DMS 273 treated with DMSO at 0.1 percent for 48 hours (cell line): Measurements from ENCODE around the gene LRRC2.

Experiments
- DNase-seq: peaks from one replicate; lab custom pipeline; 2025; lab: John Stamatoyannopoulos, UW

The LRRC2 gene

DNA sequence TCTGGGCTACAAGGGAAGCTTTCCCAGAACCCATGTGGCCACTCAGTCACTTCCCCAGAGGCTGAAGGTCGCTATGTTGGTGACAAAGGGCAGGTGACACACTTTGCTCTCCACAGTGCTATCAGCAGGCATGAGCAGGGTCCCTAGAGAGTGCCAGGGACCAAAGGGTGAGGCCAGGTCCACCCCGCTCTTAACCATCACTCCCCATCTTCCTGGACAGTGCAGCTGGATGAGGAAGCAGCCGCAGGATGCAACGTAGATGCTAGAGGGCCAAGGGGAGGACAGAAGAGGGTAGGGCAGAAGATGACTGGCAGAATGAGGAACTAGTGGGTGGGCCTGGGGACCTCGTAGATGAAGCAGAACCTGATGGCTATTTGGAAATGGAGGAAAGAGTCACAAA, 87.8 kb downstream of the LRRC2 start:
- no peak for DNase-seq

DNA sequence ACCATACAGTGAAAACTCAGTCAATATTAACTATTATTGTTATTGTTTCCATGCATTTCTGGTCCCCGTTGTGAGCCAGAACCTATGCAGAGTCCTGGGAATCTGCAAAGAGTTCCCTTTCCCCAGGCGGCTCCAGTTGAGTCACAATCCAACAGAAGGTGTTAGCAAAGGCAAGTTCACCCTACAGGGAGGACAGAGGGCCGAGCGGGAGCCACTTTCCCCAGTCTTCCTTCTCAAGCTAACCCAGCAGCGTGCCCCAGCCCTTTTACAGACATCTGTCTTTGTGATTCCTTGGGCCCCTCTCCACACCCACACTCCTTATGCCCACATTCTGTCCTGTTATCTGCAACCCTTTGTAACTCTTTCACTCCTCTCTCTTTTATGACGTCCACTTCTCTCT, 88.3 kb downstream of the LRRC2 start:
- no peak for DNase-seq

DNA sequence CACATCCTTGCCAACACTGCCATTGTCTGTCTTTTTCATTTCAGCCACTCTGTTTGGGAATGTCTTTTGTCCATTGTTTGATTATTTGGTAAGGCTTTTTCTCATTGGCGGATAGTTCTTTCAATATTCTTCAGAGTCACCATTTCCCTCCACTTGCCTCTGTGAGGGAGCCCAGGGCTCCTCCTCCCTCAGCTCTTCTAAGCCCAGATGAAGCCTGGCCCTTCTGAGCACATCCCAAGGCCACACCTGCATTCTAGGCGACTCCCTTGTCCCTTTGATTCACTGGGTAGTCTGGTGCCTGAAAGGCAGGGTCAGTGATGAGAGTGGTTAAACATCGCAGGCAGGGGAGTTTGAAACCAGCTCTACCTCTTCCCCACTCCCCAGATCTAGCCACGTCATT, 89.0 kb downstream of the LRRC2 start:
- DNase-seq, result no peak

DNA sequence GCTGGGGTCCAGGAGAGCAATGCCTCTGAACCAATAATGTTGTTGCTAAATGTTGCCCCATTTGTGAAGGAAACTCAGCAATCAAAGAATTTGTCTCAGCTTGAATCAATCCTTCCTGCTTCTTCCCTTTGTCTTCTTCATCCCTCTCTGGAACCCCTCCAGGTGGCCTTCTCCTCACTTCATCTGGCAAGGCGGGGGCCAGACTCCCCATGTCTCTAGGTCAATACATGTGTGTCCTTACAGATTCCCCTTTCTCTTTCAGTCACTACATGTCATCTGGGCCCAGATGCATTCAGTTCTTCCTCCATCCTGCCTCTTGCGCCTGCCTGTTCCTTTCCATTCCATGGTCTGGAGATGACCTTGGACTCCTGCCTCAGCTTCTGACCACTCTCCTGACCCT, 93.4 kb downstream of the LRRC2 start:
- no peak for DNase-seq

DNA sequence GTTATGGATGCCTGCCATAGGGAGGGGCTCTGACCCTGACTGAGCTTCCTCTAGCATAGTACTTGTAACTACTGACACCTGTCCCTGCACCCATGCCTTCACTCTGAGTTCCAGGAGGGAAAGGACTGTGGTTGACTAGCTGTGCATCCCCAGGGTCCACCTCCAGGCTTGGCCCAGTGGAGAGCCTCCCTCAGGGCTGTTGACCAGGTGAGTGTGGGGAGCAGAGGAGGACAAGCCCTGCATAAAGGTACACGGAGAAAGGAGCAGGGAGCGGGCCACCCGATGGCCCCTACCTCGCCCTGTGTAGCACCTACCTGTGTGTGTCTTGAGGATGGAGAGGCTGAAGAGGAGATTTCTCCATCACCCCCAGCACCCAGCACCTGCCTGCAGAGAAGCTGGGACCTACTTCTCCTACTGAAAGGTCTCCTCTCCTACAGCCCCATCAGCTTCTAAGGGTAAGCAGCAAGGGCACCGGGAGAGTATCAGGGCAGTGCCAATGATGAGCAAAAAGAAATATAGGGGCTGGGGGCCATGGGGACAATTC, 94.7 kb downstream of the LRRC2 start:
- no peak for DNase-seq

DNA sequence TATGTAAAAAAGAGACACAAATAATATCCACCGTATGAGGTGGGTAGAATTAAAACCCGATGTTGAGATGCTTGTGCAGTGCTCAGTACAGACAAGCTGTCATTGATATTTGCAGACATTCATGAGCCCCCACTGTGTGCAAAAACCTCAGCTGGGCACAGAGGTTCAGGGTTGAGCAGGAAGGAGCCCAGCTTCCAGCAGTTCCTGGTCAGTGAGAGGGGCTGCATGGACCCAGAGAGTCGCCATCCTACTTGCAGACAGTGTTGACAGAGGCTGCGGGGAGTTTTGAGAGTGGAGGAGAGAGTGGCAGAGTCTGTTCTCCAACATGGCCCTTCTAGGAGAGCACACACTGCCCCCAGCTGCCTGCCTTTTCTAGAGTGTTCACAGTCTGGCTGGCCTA, 95.3 kb downstream of the LRRC2 start:
- no peak for DNase-seq

DNA sequence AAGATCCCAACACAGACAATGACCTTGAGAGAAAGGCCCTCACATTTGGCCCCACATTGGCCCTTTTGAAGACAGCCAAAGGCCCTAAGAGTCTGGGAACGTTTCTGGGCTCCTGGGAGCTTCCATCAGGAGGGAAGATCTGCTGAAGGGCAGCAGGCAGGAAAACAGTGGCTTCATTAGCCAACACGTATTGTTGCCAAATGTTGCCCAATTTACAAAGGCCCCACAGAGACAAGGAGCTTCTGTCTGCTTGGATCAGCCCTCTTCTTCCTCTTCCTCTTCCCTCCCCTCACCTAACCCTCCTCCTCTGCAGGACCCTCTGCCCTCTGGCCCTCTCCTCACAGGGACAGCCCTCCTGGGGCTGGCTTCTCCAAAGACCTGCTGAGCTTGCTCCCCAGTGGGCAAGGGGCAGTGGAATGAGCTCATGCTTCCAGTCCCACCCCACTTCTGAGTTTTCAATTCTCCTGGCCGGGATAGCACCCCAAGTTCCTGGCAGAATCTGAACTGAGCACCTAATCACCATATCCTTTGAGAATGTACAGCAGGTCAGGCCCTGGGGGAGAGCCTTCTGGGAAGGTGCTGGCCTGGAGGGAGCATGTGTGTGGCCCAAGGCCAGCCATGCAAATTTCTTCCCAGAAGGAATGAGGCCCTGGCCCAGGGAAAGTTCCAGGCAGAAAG, 96.3 kb downstream of the LRRC2 start:
- no peak for DNase-seq

DNA sequence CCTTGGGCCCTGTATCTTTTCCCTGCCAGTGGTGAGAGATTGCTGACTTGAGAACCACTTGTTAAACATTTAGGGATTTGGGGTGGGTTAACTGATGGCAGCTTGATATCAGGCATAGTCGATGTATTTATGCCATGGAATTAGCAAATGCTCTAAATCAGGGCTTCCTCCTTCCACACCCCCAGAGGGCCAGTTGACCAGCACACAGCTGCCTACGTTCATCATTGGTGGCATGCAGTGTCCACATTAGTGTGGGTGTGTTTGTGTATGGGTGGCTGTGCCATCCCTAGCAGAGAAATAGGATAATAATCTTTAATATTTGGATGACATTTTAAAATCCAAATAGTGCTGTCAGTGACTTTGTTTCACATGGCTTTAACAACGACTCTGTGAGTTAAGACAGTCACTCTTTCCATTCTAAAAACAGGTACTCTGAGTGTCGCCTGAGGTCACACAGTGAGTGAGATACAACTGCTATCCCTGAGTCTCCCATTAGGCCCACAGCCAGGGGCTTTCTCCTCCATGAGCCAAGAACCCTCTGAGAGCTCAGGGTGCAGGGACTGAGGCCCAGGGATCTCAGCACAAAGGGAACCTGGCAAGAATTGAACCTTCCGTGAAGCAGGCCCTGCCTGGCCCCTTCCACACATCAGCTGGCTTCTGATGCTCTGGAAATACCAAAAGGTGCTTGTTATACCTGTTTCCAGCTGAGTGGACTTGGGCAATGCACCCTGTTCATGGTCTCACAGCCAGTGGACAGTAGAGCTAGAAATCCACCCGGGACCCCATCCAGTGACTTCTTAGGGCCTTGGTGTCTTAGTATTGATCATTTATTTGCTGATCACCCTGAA, 97.1 kb downstream of the LRRC2 start:
- DNase-seq, result no peak

DNA sequence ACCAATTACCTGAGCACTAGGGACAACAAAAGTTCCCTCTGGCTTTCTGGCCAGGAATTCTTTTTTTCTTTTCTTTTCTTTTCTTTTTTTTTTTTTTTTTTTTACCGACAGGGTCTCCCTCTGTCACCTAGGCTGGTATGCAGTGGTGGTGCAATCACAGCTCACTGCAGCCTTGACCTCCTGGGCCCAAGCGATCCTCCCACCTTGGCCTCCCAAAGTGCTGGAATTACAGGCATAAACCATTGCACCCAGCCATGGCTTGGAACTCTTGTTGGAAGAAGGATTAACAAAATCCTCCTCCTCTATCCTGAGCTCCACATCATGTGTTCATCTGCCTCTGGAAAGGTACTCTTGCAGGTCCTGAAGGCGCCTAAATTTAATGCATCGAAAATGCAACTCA, 98.5 kb downstream of the LRRC2 start:
- DNase-seq, result no peak

DNA sequence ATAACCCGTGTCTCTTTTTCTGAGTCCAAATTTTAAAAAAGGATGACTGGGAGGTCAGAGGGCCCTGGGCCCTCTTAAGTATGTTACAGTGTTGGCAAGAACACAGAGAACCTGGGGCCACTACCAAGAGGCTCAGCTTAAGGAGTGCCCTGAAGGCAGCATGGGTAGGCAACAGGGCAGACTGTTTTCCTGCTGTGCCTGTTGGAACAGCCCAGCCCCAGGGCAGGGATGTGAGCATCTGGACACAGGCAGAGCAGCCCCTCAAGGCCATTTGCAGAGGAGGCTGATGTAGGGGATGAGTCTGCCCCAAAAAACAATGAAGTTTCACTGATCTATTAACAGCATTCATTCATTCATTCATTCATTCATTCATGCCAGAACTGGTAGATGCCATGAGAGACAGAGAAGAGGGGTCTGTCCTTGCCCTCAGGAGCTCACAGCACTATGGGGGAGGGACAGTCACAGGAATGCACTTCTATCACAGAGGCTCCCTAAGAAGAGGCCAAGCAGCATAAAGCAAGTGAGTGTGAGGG, 99.2 kb downstream of the LRRC2 start:
- no peak for DNase-seq

DNA sequence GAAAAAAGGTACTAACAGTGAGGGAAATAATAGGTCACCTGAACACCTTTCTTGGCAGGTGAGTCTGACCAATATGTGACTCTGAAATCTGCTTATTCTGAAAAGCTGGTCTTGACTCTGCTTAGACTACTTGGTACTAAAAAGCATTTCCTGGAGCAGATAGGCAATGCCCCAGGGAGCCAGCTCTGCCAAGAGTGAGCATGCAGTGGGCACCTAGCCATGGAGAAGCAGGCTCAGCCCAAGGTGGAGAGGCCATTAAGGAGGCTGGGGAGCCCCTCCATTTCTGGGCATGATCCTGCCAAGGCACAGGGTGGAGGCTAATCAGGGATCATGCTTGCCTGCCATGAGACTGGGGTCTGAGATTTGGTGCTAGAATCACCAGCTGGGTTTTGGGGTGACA, 99.8 kb downstream of the LRRC2 start:
- no peak for DNase-seq
